SK-N-SH (cell line): Measurements from ENCODE around the gene AHCYL2. TPM values are rescaled to one million over a fixed set of nuclear protein-coding genes. Genes with fewer than 3 reads are reported as not detected.
"Not testable (repeated sequence)": the region's sequence is repeated elsewhere in the genome, so short reads cannot be mapped to it uniquely, and the experiment has no call there.

Experiments
- CTCF ChIA-PET: fragments of 300-600, 350-600 bp; formaldehyde crosslinking; extraction: SDS; loops from one replicate; lab custom pipeline; 2021; lab: Yijun Ruan, JAX
- POLR2A ChIA-PET: fragments of 350-600 bp; sonication (Branson Sonifier 250); formaldehyde crosslinking; extraction: SDS; loops from one replicate; lab custom pipeline; 2020; ENCODE audit warnings: antibody characterized with exemption, inconsistent platforms; lab: Yijun Ruan, JAX
- DNase-seq: peaks from one replicate; pipeline ENCODE4 v3.0.0; 2012
- H2AFZ ChIP-seq: fragments of 200-600 bp; sonication (generic); 2 replicates; pipeline ENCODE4 v1.8.1; 2016; ENCODE audit warnings: antibody characterized with exemption, mild to moderate bottlenecking, low read depth
- H3F3A ChIP-seq: fragments of 200-600 bp; sonication (generic); replicated peaks from 2 replicates; pipeline ENCODE3; 2016; ENCODE audit warnings: antibody characterized with exemption, mild to moderate bottlenecking; ENCODE audit not compliant: insufficient read depth
- H3K27ac ChIP-seq, 2 experiments: fragments of 200-500 bp in 1 of 2; fragments of 200-600 bp in 1 of 2; sonication (Bioruptor generic) in 1 of 2; sonication (generic), shearing (Covaris generic) in 1 of 2; 2 replicates each; pipeline versions ENCODE4 v1.5.1 to v1.6.1; 2014 to 2016; ENCODE audit warnings: low read depth in 2 of 2, inconsistent platforms in 1 of 2, low read length in 1 of 2, mild to moderate bottlenecking in 1 of 2, mixed read lengths in 1 of 2
- H3K27me3 ChIP-seq: fragments of 200-600 bp; sonication (generic), shearing (Covaris generic); 2 replicates; pipeline ENCODE4 v1.6.1; 2016; ENCODE audit warnings: mixed run types; ENCODE audit not compliant: insufficient read depth
- H3K36me3 ChIP-seq, 2 experiments: fragments of 200-500 bp in 1 of 2; fragments of 200-600 bp in 1 of 2; sonication (Bioruptor generic) in 1 of 2; sonication (generic) in 1 of 2; replicated peaks in 1 of 2; 2 replicates each; pipeline versions ENCODE3 to v1.5.1; 2014 to 2016; ENCODE audit warnings: low read length in 1 of 2, mild to moderate bottlenecking in 1 of 2; ENCODE audit not compliant: insufficient read depth in 2 of 2, control insufficient read depth in 1 of 2
- H3K4me1 ChIP-seq, 2 experiments: fragments of 200-500 bp in 1 of 2; fragments of 200-600 bp in 1 of 2; sonication (Bioruptor generic) in 1 of 2; sonication (generic), shearing (Covaris generic) in 1 of 2; 2 replicates each; pipeline versions ENCODE4 v1.5.1 to v1.6.1; 2014 to 2016; ENCODE audit warnings: low read depth in 1 of 2, low read length in 1 of 2, mixed run types in 1 of 2; ENCODE audit not compliant: insufficient read depth in 2 of 2, control insufficient read depth in 1 of 2
- H3K4me2 ChIP-seq: fragments of 200-600 bp; sonication (generic), shearing (Covaris generic); 2 replicates; pipeline ENCODE4 v1.6.1; 2017; ENCODE audit warnings: mixed run types
- H3K4me3 ChIP-seq, 2 experiments: fragments of 200-500 bp in 1 of 2; fragments of 200-600 bp in 1 of 2; sonication (Bioruptor generic) in 1 of 2; sonication (generic), shearing (Covaris generic) in 1 of 2; 2 replicates each; pipeline versions ENCODE4 v1.5.1 to v1.8.1; 2014 to 2016; ENCODE audit warnings: low read depth in 2 of 2, inconsistent platforms in 1 of 2, low read length in 1 of 2, mild to moderate bottlenecking in 1 of 2, mixed read lengths in 1 of 2, moderate library complexity in 1 of 2
- H3K79me2 ChIP-seq: fragments of 200-600 bp; sonication (generic); 2 replicates; pipeline ENCODE4 v1.8.1; 2017; ENCODE audit warnings: mild to moderate bottlenecking; ENCODE audit not compliant: insufficient read depth
- H3K9ac ChIP-seq: fragments of 200-600 bp; sonication (generic); 2 replicates; pipeline ENCODE4 v1.6.1; 2017; ENCODE audit warnings: mixed run types
- H3K9me2 ChIP-seq: fragments of 200-600 bp; sonication (generic); 2 replicates; pipeline ENCODE4 v1.6.1; 2017; ENCODE audit warnings: mixed run types
- H3K9me3 ChIP-seq: fragments of 200-600 bp; sonication (generic); 2 replicates; pipeline ENCODE4 v1.6.1; 2017; ENCODE audit warnings: mixed run types, mild to moderate bottlenecking, moderate library complexity
- H4K20me1 ChIP-seq: fragments of 200-600 bp; sonication (generic); 2 replicates; pipeline ENCODE4 v1.6.1; 2017; ENCODE audit warnings: mild to moderate bottlenecking, mixed run types; ENCODE audit not compliant: insufficient read depth
- CHD2 ChIP-seq: fragments of 150-350 bp; IDR thresholded peaks from 2 replicates; pipeline ENCODE4 v1.6.1; 2018; ENCODE audit warnings: low read length; ENCODE audit not compliant: partially characterized antibody
- CTCF ChIP-seq: fragments of 200-600 bp; sonication (generic); IDR thresholded peaks from 2 replicates; pipeline ENCODE4 v1.6.1; 2017; ENCODE audit warnings: antibody characterized with exemption, mild to moderate bottlenecking, moderate library complexity
- IRF3 ChIP-seq: fragments of 150-350 bp; IDR thresholded peaks from 2 replicates; pipeline ENCODE4 v1.6.1; 2016; ENCODE audit warnings: mild to moderate bottlenecking, low read depth, low read length
- WGBS: methylation state at CpG from one replicate; pipeline ENCODE4 v1.1.6; 2017; ENCODE audit warnings: low lambda C conversion rate; 5-methylcytosine and 5-hydroxymethylcytosine counted together
- polyA plus RNA-seq, 3 experiments: library from polyadenylated mRNA; depleted of rRNA; stranded (reverse); fragments of >200 nt; gene quantifications; 2 replicates each; pipeline ENCODE4 v1.2.3, GENCODE V29; 2012

AHCYL2 gene
- polyA plus RNA-seq, 1 of the 3 experiments (the other 2 are of a cell fraction) = 20.4 TPM

DNA sequence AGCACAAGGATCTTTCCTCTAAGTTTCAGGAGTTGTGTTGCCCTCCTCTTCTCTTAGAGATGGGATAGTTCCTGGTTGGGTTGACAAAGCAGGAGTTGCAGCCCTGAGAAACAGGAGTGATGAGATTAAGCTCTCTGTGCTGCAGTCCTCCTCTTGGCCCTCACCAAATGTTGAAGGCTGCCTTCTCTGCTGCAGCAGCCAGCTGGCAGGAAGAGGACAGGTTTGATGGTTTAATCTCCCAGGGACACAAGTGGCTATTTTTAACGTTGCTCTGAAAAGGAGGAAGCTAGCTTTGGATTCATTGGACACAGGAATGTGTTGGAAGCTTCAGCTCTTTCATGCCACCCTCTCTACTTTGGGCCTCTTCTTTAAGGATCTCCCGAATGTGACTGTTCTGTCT lies 218.8 kb downstream of the AHCYL2 start (continued):
- TF ChIP-seq CTCF = no peak
- TF ChIP-seq CHD2 = no peak
- no peak for TF ChIP-seq IRF3

DNA sequence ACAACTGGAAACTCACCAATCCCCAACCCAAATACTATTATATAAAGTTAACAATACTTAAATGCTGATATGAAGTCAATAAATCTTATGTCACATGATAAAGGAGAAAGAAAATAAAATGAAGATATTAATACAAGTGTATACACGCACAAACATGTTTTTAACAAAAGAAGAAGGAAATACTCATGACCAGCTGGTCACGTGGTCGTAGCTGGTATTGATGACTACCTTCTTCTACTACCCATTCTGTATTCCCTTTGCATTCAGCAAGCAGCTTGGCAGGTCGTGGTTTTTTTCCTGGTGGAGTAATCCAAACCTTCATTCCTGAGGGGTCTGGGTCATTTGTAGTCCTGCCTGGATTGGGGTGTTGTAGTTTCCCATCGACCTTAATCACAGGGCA lies 219.9 kb downstream of the AHCYL2 start:
- H4K20me1 ChIP-seq, H3K9me3 ChIP-seq, H3K4me1 ChIP-seq, DNase-seq, H3K79me2 ChIP-seq, H2AFZ ChIP-seq, H3K9ac ChIP-seq, H3K4me2 ChIP-seq, POLR2A ChIA-PET, H3F3A ChIP-seq, H3K27me3 ChIP-seq, H3K27ac ChIP-seq, H3K4me3 ChIP-seq, H3K9me2 ChIP-seq: not testable (repeated sequence)
- CTCF ChIA-PET = interaction anchor here (0.6 to 1.8 kb wide), 4 partner anchors 11 to 78 kb away, joined by 3 to 4 read pairs (median 4); partner anchors contain the start of gene STRIP2
- 86% methylated on average over 5 of the region's 5 CpGs for WGBS
- peaks cover 0 to 14% of the 10 kb centered on the region in 2 experiments for H3K36me3 ChIP-seq

GRCh38 chr7:129446925-129447324 lies 222.1 kb downstream of the AHCYL2 start:
- H3K9me3 ChIP-seq, H3K9ac ChIP-seq, CTCF ChIA-PET, H3K4me3 ChIP-seq, H3F3A ChIP-seq, POLR2A ChIA-PET, H3K4me1 ChIP-seq, H3K79me2 ChIP-seq, H3K27me3 ChIP-seq, H2AFZ ChIP-seq, H3K27ac ChIP-seq, H3K4me2 ChIP-seq, DNase-seq, H3K9me2 ChIP-seq, H4K20me1 ChIP-seq: not testable (repeated sequence)
- H3K36me3 ChIP-seq = peaks cover 0 to 14% of the 10 kb centered on the region in 2 experiments
- 47% methylated on average over 2 of the region's 2 CpGs for WGBS

- WGBS = 93% methylated on average over 6 of the region's 6 CpGs
- H2AFZ ChIP-seq, H3K4me1 ChIP-seq, H3K4me2 ChIP-seq, H3K9me2 ChIP-seq, H3F3A ChIP-seq, H3K4me3 ChIP-seq, H3K27me3 ChIP-seq, H3K9ac ChIP-seq, POLR2A ChIA-PET, H3K79me2 ChIP-seq, H3K27ac ChIP-seq, DNase-seq, H4K20me1 ChIP-seq, H3K9me3 ChIP-seq: not testable (repeated sequence)
- CTCF ChIA-PET = interaction anchor here (0.7 kb wide), 1 partner anchor 24 kb away, joined by 3 read pairs; no protein-coding TSS in a partner anchor
- peaks cover 0 to 15% of the 10 kb centered on the region in 2 experiments for H3K36me3 ChIP-seq
Observed at GRCh38 chr7:129447445-129447844, 222.6 kb downstream of the AHCYL2 start.

- H3K9me3 ChIP-seq, DNase-seq, H4K20me1 ChIP-seq, H3K4me2 ChIP-seq, H3K9me2 ChIP-seq, H3K9ac ChIP-seq, H3K4me1 ChIP-seq, H3K4me3 ChIP-seq, POLR2A ChIA-PET, H2AFZ ChIP-seq, H3K79me2 ChIP-seq, H3F3A ChIP-seq, H3K27ac ChIP-seq, H3K27me3 ChIP-seq: not testable (repeated sequence)
- CTCF ChIA-PET = interaction anchor here (1.6 kb wide), 2 partner anchors 21 to 64 kb away, joined by 3 read pairs; no protein-coding TSS in a partner anchor
- H3K36me3 ChIP-seq = peaks cover 0 to 17% of the 10 kb centered on the region in 2 experiments
- WGBS = 61% methylated on average over 2 of the region's 2 CpGs
Observed at GRCh38 chr7:129448608-129449007, 223.8 kb downstream of the AHCYL2 start.
